NCI-H1105 (cell line): ENCODE measurements around the gene FRMD5.

ENCODE experiments used
- DNase-seq: peaks from one replicate; lab custom pipeline; 2025; lab: John Stamatoyannopoulos, UW

FRMD5 gene

GRCh38 chr15:43974852-43975251 is 220.2 kb downstream of the FRMD5 start:
- DNase-seq: no peak

GRCh38 chr15:43969802-43970375 is 225.2 kb downstream of the FRMD5 start:
- DNase-seq: no peak

GRCh38 chr15:43968551-43968950 is 226.5 kb downstream of the FRMD5 start:
- DNase-seq: no peak

- no peak for DNase-seq
These were observed 228.4 kb downstream of the FRMD5 start for GRCh38 chr15:43966646-43967045.

- no peak for DNase-seq
These were observed 236.2 kb downstream of the FRMD5 start for GRCh38 chr15:43958861-43959330.

- DNase-seq: no peak
These were observed 237.3 kb downstream of the FRMD5 start for GRCh38 chr15:43957724-43958123.

- no peak for DNase-seq
These were observed 239.9 kb downstream of the FRMD5 start for GRCh38 chr15:43955140-43955539.

GRCh38 chr15:43954181-43954621 is 240.9 kb downstream of the FRMD5 start:
- no peak for DNase-seq

- no peak for DNase-seq
These were observed 241.7 kb downstream of the FRMD5 start for GRCh38 chr15:43953402-43953801.

GRCh38 chr15:43950531-43950930 is 244.5 kb downstream of the FRMD5 start:
- no peak for DNase-seq

GRCh38 chr15:43948691-43949325 is 246.3 kb downstream of the FRMD5 start:
- DNase-seq: no peak

GRCh38 chr15:43943511-43943910 is 251.6 kb downstream of the FRMD5 start:
- DNase-seq: no peak

GRCh38 chr15:43942194-43942593 is 252.9 kb downstream of the FRMD5 start:
- DNase-seq: no peak

- no peak for DNase-seq
These were observed 253.5 kb downstream of the FRMD5 start for GRCh38 chr15:43941555-43941954.

- DNase-seq: no peak
These were observed 254.0 kb downstream of the FRMD5 start for GRCh38 chr15:43941071-43941470.

GRCh38 chr15:43939070-43939469 is 256.0 kb downstream of the FRMD5 start:
- no peak for DNase-seq

GRCh38 chr15:43934480-43934879 is 260.6 kb downstream of the FRMD5 start:
- no peak for DNase-seq

- no peak for DNase-seq
These were observed 262.2 kb downstream of the FRMD5 start for GRCh38 chr15:43932907-43933306.

- no peak for DNase-seq
These were observed 263.2 kb downstream of the FRMD5 start for GRCh38 chr15:43931790-43932435.

- no peak for DNase-seq
These were observed 264.0 kb downstream of the FRMD5 start for GRCh38 chr15:43931119-43931518.

- no peak for DNase-seq
These were observed 264.5 kb downstream of the FRMD5 start for GRCh38 chr15:43930556-43930955.

GRCh38 chr15:43930079-43930478 is 265.0 kb downstream of the FRMD5 start:
- no peak for DNase-seq

- no peak for DNase-seq
These were observed 266.9 kb downstream of the FRMD5 start for GRCh38 chr15:43928152-43928551.
